Stimulated activated naive CD4-positive, alpha-beta T cell (primary cell): ENCODE measurements around the gene FKBP10.
A peak's percentile ranks its signal among the peaks of the same experiment; 100 is the strongest.
"Not testable (repeated sequence)": the region's sequence is repeated elsewhere in the genome, so short reads cannot be mapped to it uniquely, and the experiment has no call there.

Source experiments
- DNase-seq, 6 experiments: peaks; one replicate each; lab custom pipeline; 2025; lab: John Stamatoyannopoulos, UW

The FKBP10 gene

GRCh38 chr17:41839448-41839847 lies 26.6 kb downstream of the FKBP10 start:
- DNase-seq: not testable (repeated sequence)

- DNase-seq: not testable (repeated sequence)
Observed at GRCh38 chr17:41840781-41841180, 28.0 kb downstream of the FKBP10 start.

GRCh38 chr17:41844971-41845370 lies 32.2 kb downstream of the FKBP10 start:
- DNase-seq: no peak

GRCh38 chr17:41848788-41849187 lies 36.0 kb downstream of the FKBP10 start:
- no peak for DNase-seq

- no peak for DNase-seq
Observed at GRCh38 chr17:41849251-41849990, 36.6 kb downstream of the FKBP10 start.

GRCh38 chr17:41851382-41851781 lies 38.6 kb downstream of the FKBP10 start:
- DNase-seq: not testable (repeated sequence)

- no peak for DNase-seq
Observed at GRCh38 chr17:41860254-41860931, 47.6 kb downstream of the FKBP10 start.

GRCh38 chr17:41863074-41863848 lies 50.5 kb downstream of the FKBP10 start:
- peak in 1 of 6 experiments; percentile 21 for DNase-seq

GRCh38 chr17:41864498-41864835 lies 51.7 kb downstream of the FKBP10 start:
- no peak for DNase-seq

GRCh38 chr17:41864836-41865595 lies 52.2 kb downstream of the FKBP10 start, which contains the start of gene KLHL11:
TSS of gene KLHL11 (minus strand) at chr17:41865423. CDS start at chr17:41865370, 53 bp downstream.
- peak; percentile 76 to 87 (median 81) for DNase-seq

GRCh38 chr17:41865596-41865893 lies 52.7 kb downstream of the FKBP10 start:
- DNase-seq: no peak

- no peak for DNase-seq
Observed at GRCh38 chr17:41868568-41868967, 55.8 kb downstream of the FKBP10 start.

GRCh38 chr17:41869426-41869825 lies 56.6 kb downstream of the FKBP10 start:
- DNase-seq: no peak

- DNase-seq: no peak
Observed at GRCh38 chr17:41870097-41870496, 57.3 kb downstream of the FKBP10 start.

GRCh38 chr17:41870627-41871026 lies 57.8 kb downstream of the FKBP10 start:
- no peak for DNase-seq

GRCh38 chr17:41871789-41872188 lies 59.0 kb downstream of the FKBP10 start:
- DNase-seq: no peak
